GM21723 (cell line): ENCODE results near the gene KLHDC7A.

Source experiments
- ATAC-seq: cut with Tn5 transposase; IDR thresholded peaks from one replicate; pipeline ENCODE4 v1.9.1; 2021; ENCODE audit warnings: mild to moderate bottlenecking, moderate library complexity; ENCODE audit not compliant: unreplicated experiment

The KLHDC7A gene

GRCh38 chr1:18470671-18471355 lies 9.9 kb upstream of the KLHDC7A start:
- ATAC-seq = no peak

- ATAC-seq = no peak
Observed at GRCh38 chr1:18473195-18473815, 7.4 kb upstream of the KLHDC7A start.

- ATAC-seq = no peak
Observed at GRCh38 chr1:18474559-18475175, 6.1 kb upstream of the KLHDC7A start.

GRCh38 chr1:18475234-18475905 lies 5.4 kb upstream of the KLHDC7A start:
- ATAC-seq = no peak

- no peak for ATAC-seq
Observed at GRCh38 chr1:18479454-18479853, 1.3 kb upstream of the KLHDC7A start.

- ATAC-seq = no peak
Observed at GRCh38 chr1:18481190-18481920, 625 bp downstream of the KLHDC7A start.

- no peak for ATAC-seq
Observed at GRCh38 chr1:18481921-18482701, 1.4 kb downstream of the KLHDC7A start.

- ATAC-seq = no peak
Observed at GRCh38 chr1:18482721-18483425, 2.1 kb downstream of the KLHDC7A start.

- no peak for ATAC-seq
Observed at GRCh38 chr1:18484276-18484675, 3.5 kb downstream of the KLHDC7A start.

- ATAC-seq = no peak
Observed at GRCh38 chr1:18484721-18485120, 4.0 kb downstream of the KLHDC7A start.

- ATAC-seq = no peak
Observed at GRCh38 chr1:18485227-18485626, 4.5 kb downstream of the KLHDC7A start.

- ATAC-seq = no peak
Observed at GRCh38 chr1:18486195-18486594, 5.5 kb downstream of the KLHDC7A start.

GRCh38 chr1:18489417-18490143 lies 8.8 kb downstream of the KLHDC7A start:
- ATAC-seq = no peak

- no peak for ATAC-seq
Observed at GRCh38 chr1:18491168-18491567, 10.4 kb downstream of the KLHDC7A start.

- no peak for ATAC-seq
Observed at GRCh38 chr1:18494304-18494703, 13.6 kb downstream of the KLHDC7A start.

- no peak for ATAC-seq
Observed at GRCh38 chr1:18495635-18496034, 14.9 kb downstream of the KLHDC7A start.

- no peak for ATAC-seq
Observed at GRCh38 chr1:18496056-18496455, 15.3 kb downstream of the KLHDC7A start.

GRCh38 chr1:18496497-18497235 lies 15.9 kb downstream of the KLHDC7A start:
- ATAC-seq = no peak
